ENCODE data around the gene ALAS1. TPM values are rescaled to one million over a fixed set of nuclear protein-coding genes. Genes with fewer than 3 reads are reported as not detected.

ALAS1 gene
- total RNA-seq, 1 donor from 2014 or later = 78.9 TPM

- intact Hi-C loops (cut with DNase I) = no loop called here
- Histone ChIP-seq H3K4me1 (peaks cover 59% of the 10 kb centered on the region), H3K4me3 (no peak overlapping the region), H3K27me3 (no peaks in the 10 kb centered on the region), H3K36me3 (no peaks in the 10 kb centered on the region), H3K9me3 (no peaks in the 10 kb centered on the region), H3K27ac (no peak overlapping the region)
- no peak for DNase-seq
- ATAC-seq = no peak
- no peak for TF ChIP-seq CTCF (IDR thresholded peaks at IDR 0.05)
These were observed 4.9 kb upstream of the ALAS1 start for GRCh38 chr3:52193065-52193464.

- intact Hi-C loops (cut with DNase I) = no loop called here
- no peak for TF ChIP-seq CTCF (IDR thresholded peaks at IDR 0.05)
- Histone ChIP-seq H3K36me3 (no peaks in the 10 kb centered on the region), H3K4me3 (no peak overlapping the region), H3K9me3 (no peaks in the 10 kb centered on the region), H3K27me3 (no peaks in the 10 kb centered on the region), H3K4me1 (peaks cover 64% of the 10 kb centered on the region), H3K27ac (peak overlapping the region; percentile 90)
- DNase-seq (peak; percentile 89), ATAC-seq (peak; percentile 37)
These were observed 3.3 kb upstream of the ALAS1 start for GRCh38 chr3:52194485-52195290.

- H3K4me3 ChIP-seq = no peak overlapping the region
- peaks cover 64% of the 10 kb centered on the region for H3K4me1 ChIP-seq
- intact Hi-C loops (cut with DNase I) = no loop called here
- H3K9me3 ChIP-seq = no peaks in the 10 kb centered on the region
- no peaks in the 10 kb centered on the region for H3K27me3 ChIP-seq
- no peak for DNase-seq
- H3K27ac ChIP-seq = peak overlapping the region; percentile 90
- no peak for ATAC-seq
- no peak for TF ChIP-seq CTCF (IDR thresholded peaks at IDR 0.05)
- H3K36me3 ChIP-seq = no peaks in the 10 kb centered on the region
These were observed 2.7 kb upstream of the ALAS1 start for GRCh38 chr3:52195291-52195597.

- peak; percentile 49 for ATAC-seq
- peaks cover 64% of the 10 kb centered on the region for H3K4me1 ChIP-seq
- DNase-seq = no peak
- intact Hi-C loops (cut with DNase I) = no loop called here
- H3K4me3 ChIP-seq = no peak overlapping the region
- peak overlapping the region; percentile 90 for H3K27ac ChIP-seq
- no peaks in the 10 kb centered on the region for H3K27me3 ChIP-seq
- no peak for TF ChIP-seq CTCF (IDR thresholded peaks at IDR 0.05)
- no peaks in the 10 kb centered on the region for H3K9me3 ChIP-seq
- H3K36me3 ChIP-seq = peaks cover 6% of the 10 kb centered on the region
These were observed 2.1 kb upstream of the ALAS1 start for GRCh38 chr3:52195823-52196331.

- Histone ChIP-seq H3K4me1 (peaks cover 68% of the 10 kb centered on the region), H3K27ac (peak overlapping the region; percentile 90), H3K9me3 (no peaks in the 10 kb centered on the region), H3K36me3 (peaks cover 14% of the 10 kb centered on the region), H3K27me3 (no peaks in the 10 kb centered on the region), H3K4me3 (no peak overlapping the region)
- no peak for TF ChIP-seq CTCF (IDR thresholded peaks at IDR 0.05)
- DNase-seq = peak; percentile 84
- intact Hi-C loops (cut with DNase I) = no loop called here
- peak; percentile 48 for ATAC-seq
These were observed 983 bp upstream of the ALAS1 start for GRCh38 chr3:52196977-52197376.

Data from upper lobe of right lung (tissue), 1 donor.